Activated T-helper 17 cell treated with anti-CD3 and anti-CD28 coated beads, Interleukin-2, amount 50 U/mL, for 72 hours (primary cell): Measurements from ENCODE around the gene SPCS3. TPM values are rescaled to one million over a fixed set of nuclear protein-coding genes. Genes with fewer than 3 reads are reported as not detected.
"Not testable (repeated sequence)": the region's sequence is repeated elsewhere in the genome, so short reads cannot be mapped to it uniquely, and the experiment has no call there.

Experiments used
- ATAC-seq: fragments of 150-1000 bp; cut with Tn5 transposase; replicated peaks from 2 replicates; pipeline ENCODE4 v1.10.0; 2021; ENCODE audit warnings: mild to moderate bottlenecking, moderate library complexity
- H3K27ac Mint-ChIP-seq: one replicate; pipeline ENCODE4 v1.8.0; 2022; ENCODE audit warnings: mixed read lengths
- H3K27me3 Mint-ChIP-seq: one replicate; pipeline ENCODE4 v1.8.0; 2022; ENCODE audit warnings: mixed read lengths
- H3K36me3 Mint-ChIP-seq: one replicate; pipeline ENCODE4 v1.8.0; 2022; ENCODE audit warnings: low read depth, mild to moderate bottlenecking, mixed read lengths
- H3K4me1 Mint-ChIP-seq: one replicate; pipeline ENCODE4 v1.8.0; 2022; ENCODE audit warnings: mixed read lengths
- H3K4me3 Mint-ChIP-seq: one replicate; pipeline ENCODE4 v1.8.0; 2022; ENCODE audit warnings: mild to moderate bottlenecking, mixed read lengths
- H3K9me3 Mint-ChIP-seq: one replicate; pipeline ENCODE4 v1.8.0; 2022; ENCODE audit warnings: mixed read lengths
- total RNA-seq, 2 donors: library from RNA; stranded (reverse); gene quantifications; one replicate each; pipeline ENCODE4 v1.2.3, GENCODE V29; 2022

Gene SPCS3
- total RNA-seq, 2 donors from 2014 or later = 105 to 153 TPM

- H3K27me3 Mint-ChIP-seq, ATAC-seq, H3K27ac Mint-ChIP-seq, H3K4me3 Mint-ChIP-seq, H3K36me3 Mint-ChIP-seq, H3K4me1 Mint-ChIP-seq, H3K9me3 Mint-ChIP-seq: not testable (repeated sequence)
Observed at GRCh38 chr4:176346836-176347235, 27.1 kb downstream of the SPCS3 start.

GRCh38 chr4:176350671-176351070 is 30.9 kb downstream of the SPCS3 start:
- H3K27ac Mint-ChIP-seq = no peak overlapping the region
- no peaks in the 10 kb centered on the region for H3K9me3 Mint-ChIP-seq
- H3K36me3 Mint-ChIP-seq = peaks cover 5% of the 10 kb centered on the region
- H3K4me3 Mint-ChIP-seq = no peak overlapping the region
- no peaks in the 10 kb centered on the region for H3K27me3 Mint-ChIP-seq
- no peak for ATAC-seq
- H3K4me1 Mint-ChIP-seq = no peaks in the 10 kb centered on the region

GRCh38 chr4:176354884-176355283 is 35.1 kb downstream of the SPCS3 start:
- H3K27ac Mint-ChIP-seq = no peak overlapping the region
- H3K4me1 Mint-ChIP-seq = no peaks in the 10 kb centered on the region
- no peaks in the 10 kb centered on the region for H3K9me3 Mint-ChIP-seq
- no peaks in the 10 kb centered on the region for H3K27me3 Mint-ChIP-seq
- peaks cover 5% of the 10 kb centered on the region for H3K36me3 Mint-ChIP-seq
- no peak for ATAC-seq
- H3K4me3 Mint-ChIP-seq = no peak overlapping the region

GRCh38 chr4:176357359-176358082 is 37.8 kb downstream of the SPCS3 start:
- Mint-ChIP-seq H3K9me3 (no peaks in the 10 kb centered on the region), H3K36me3 (no peaks in the 10 kb centered on the region), H3K27me3 (no peaks in the 10 kb centered on the region), H3K4me3 (no peak overlapping the region), H3K4me1 (no peaks in the 10 kb centered on the region), H3K27ac (no peak overlapping the region)
- peak; percentile 58 for ATAC-seq

GRCh38 chr4:176358083-176358469 is 38.3 kb downstream of the SPCS3 start:
- Mint-ChIP-seq H3K36me3 (no peaks in the 10 kb centered on the region), H3K4me1 (no peaks in the 10 kb centered on the region), H3K4me3 (no peak overlapping the region), H3K27ac (no peak overlapping the region), H3K9me3 (no peaks in the 10 kb centered on the region), H3K27me3 (no peaks in the 10 kb centered on the region)
- ATAC-seq = no peak

- H3K27me3 Mint-ChIP-seq = no peaks in the 10 kb centered on the region
- H3K9me3 Mint-ChIP-seq = no peaks in the 10 kb centered on the region
- H3K4me3 Mint-ChIP-seq = no peak overlapping the region
- no peak overlapping the region for H3K27ac Mint-ChIP-seq
- no peaks in the 10 kb centered on the region for H3K4me1 Mint-ChIP-seq
- no peak for ATAC-seq
- H3K36me3 Mint-ChIP-seq = no peaks in the 10 kb centered on the region
Observed at GRCh38 chr4:176359590-176359989, 39.8 kb downstream of the SPCS3 start.

- Mint-ChIP-seq H3K27me3 (no peaks in the 10 kb centered on the region), H3K4me3 (no peak overlapping the region), H3K36me3 (no peaks in the 10 kb centered on the region), H3K9me3 (no peaks in the 10 kb centered on the region), H3K27ac (no peak overlapping the region), H3K4me1 (no peaks in the 10 kb centered on the region)
- peak; percentile 28 for ATAC-seq
Observed at GRCh38 chr4:176360446-176360845, 40.7 kb downstream of the SPCS3 start.

- Mint-ChIP-seq H3K4me3 (no peak overlapping the region), H3K4me1 (no peaks in the 10 kb centered on the region), H3K27ac (no peak overlapping the region), H3K9me3 (peaks cover 16% of the 10 kb centered on the region), H3K36me3 (no peaks in the 10 kb centered on the region), H3K27me3 (no peaks in the 10 kb centered on the region)
- ATAC-seq = no peak
Observed at GRCh38 chr4:176363072-176363471, 43.3 kb downstream of the SPCS3 start.

GRCh38 chr4:176367771-176368465 is 48.2 kb downstream of the SPCS3 start:
- Mint-ChIP-seq H3K27ac (no peak overlapping the region), H3K4me1 (no peaks in the 10 kb centered on the region), H3K36me3 (no peaks in the 10 kb centered on the region), H3K9me3 (peaks cover 16% of the 10 kb centered on the region), H3K27me3 (no peaks in the 10 kb centered on the region), H3K4me3 (no peak overlapping the region)
- no peak for ATAC-seq

GRCh38 chr4:176376032-176376614 is 56.4 kb downstream of the SPCS3 start:
- Mint-ChIP-seq H3K9me3 (no peaks in the 10 kb centered on the region), H3K4me3 (no peak overlapping the region), H3K4me1 (no peaks in the 10 kb centered on the region), H3K27ac (no peak overlapping the region), H3K36me3 (no peaks in the 10 kb centered on the region), H3K27me3 (no peaks in the 10 kb centered on the region)
- no peak for ATAC-seq

GRCh38 chr4:176377780-176378179 is 58.0 kb downstream of the SPCS3 start:
- no peaks in the 10 kb centered on the region for H3K4me1 Mint-ChIP-seq
- no peak overlapping the region for H3K27ac Mint-ChIP-seq
- no peaks in the 10 kb centered on the region for H3K36me3 Mint-ChIP-seq
- H3K4me3 Mint-ChIP-seq = no peak overlapping the region
- no peaks in the 10 kb centered on the region for H3K27me3 Mint-ChIP-seq
- H3K9me3 Mint-ChIP-seq = no peaks in the 10 kb centered on the region
- no peak for ATAC-seq

GRCh38 chr4:176380352-176381157 is 60.8 kb downstream of the SPCS3 start:
- Mint-ChIP-seq H3K9me3 (no peaks in the 10 kb centered on the region), H3K27ac (no peak overlapping the region), H3K36me3 (no peaks in the 10 kb centered on the region), H3K4me1 (no peaks in the 10 kb centered on the region), H3K4me3 (no peak overlapping the region), H3K27me3 (peaks cover 8% of the 10 kb centered on the region)
- ATAC-seq = no peak
